Endothelial cell of umbilical vein (primary cell): ENCODE results near the gene B4GALNT3. TPM values are rescaled to one million over a fixed set of nuclear protein-coding genes. Genes with fewer than 3 reads are reported as not detected.

Experiments used
- BruUV-seq: library from RNA; stranded (reverse); fragments of 400-500 nt; replicated peaks from 2 replicates; lab custom pipeline; 2021; lab: Mats Ljungman, UMichigan
- CTCF ChIA-PET: fragments of 300-600, 350-600 bp; sonication (Branson Sonifier 250); formaldehyde crosslinking; loops from one replicate; lab custom pipeline; 2021; ENCODE audit warnings: antibody characterized with exemption, inconsistent platforms; lab: Charles Lee
- POLR2A ChIA-PET: fragments of 300-600, 350-600 bp; sonication (Branson Sonifier 250); formaldehyde crosslinking; loops from one replicate; lab custom pipeline; 2021; ENCODE audit warnings: antibody characterized with exemption, inconsistent platforms; lab: Charles Lee
- DNase-seq: peaks from one replicate; pipeline ENCODE4 v3.0.0-alpha.2; 2011; ENCODE audit warnings: low read depth, low spot score
- FAIRE-seq: peaks from 2 replicates; lab custom pipeline; 2011; peaks lifted over from hg19 to GRCh38; lab: Jason Lieb, UNC
- H2AFZ ChIP-seq: 2 replicates; pipeline ENCODE4 v1.6.0; 2012; ENCODE audit warnings: low read depth, low read length, control low read depth, inconsistent platforms
- H3K27ac ChIP-seq: 2 replicates; pipeline ENCODE4 v1.5.1; 2011; ENCODE audit warnings: low read depth, mild to moderate bottlenecking, control low read depth, low read length, moderate library complexity; ENCODE audit not compliant: insufficient read depth
- H3K27me3 ChIP-seq, 2 experiments: 2 replicates each; pipeline versions ENCODE4 v1.6.0 to v1.6.1; 2011; ENCODE audit warnings: low read length in 2 of 2, mixed read lengths in 1 of 2; ENCODE audit not compliant: control insufficient read depth in 2 of 2, insufficient read depth in 2 of 2
- H3K36me3 ChIP-seq, 2 experiments: 2 replicates in 1 of 2; 3 replicates in 1 of 2; pipeline ENCODE4 v1.5.1; 2011; ENCODE audit warnings: low read length in 2 of 2, mild to moderate bottlenecking in 1 of 2, moderate library complexity in 1 of 2; ENCODE audit not compliant: control insufficient read depth in 2 of 2, insufficient read depth in 2 of 2; ENCODE audit errors: extremely low read depth in 1 of 2
- H3K4me1 ChIP-seq: 3 replicates; pipeline ENCODE4 v1.5.1; 2011; ENCODE audit warnings: mild to moderate bottlenecking, low read length; ENCODE audit not compliant: control insufficient read depth, insufficient read depth; ENCODE audit errors: extremely low read depth
- H3K4me2 ChIP-seq: 2 replicates; pipeline ENCODE4 v1.6.1; 2011; ENCODE audit warnings: low read length, control low read depth, mixed read lengths; ENCODE audit not compliant: insufficient read depth
- H3K4me3 ChIP-seq, 3 experiments: fragments of 200-600 bp in 1 of 3; sonication (generic), shearing (Covaris generic) in 1 of 3; replicated peaks in 1 of 3; 2 replicates each; pipeline ENCODE4 v1.5.1; 2011 to 2016; ENCODE audit warnings: control low read depth in 3 of 3, low read length in 3 of 3, mild to moderate bottlenecking in 2 of 3, inconsistent platforms in 1 of 3, low read depth in 1 of 3, moderate library complexity in 1 of 3; ENCODE audit not compliant: insufficient read depth in 1 of 3
- H3K79me2 ChIP-seq: 2 replicates; pipeline ENCODE4 v1.6.0; 2012; ENCODE audit warnings: low read length, inconsistent platforms; ENCODE audit not compliant: control insufficient read depth, insufficient read depth
- H3K9ac ChIP-seq: replicated peaks from 2 replicates; pipeline ENCODE3; 2011; ENCODE audit warnings: low read length, control low read depth; ENCODE audit not compliant: insufficient read depth; ENCODE audit errors: extremely low read depth
- H3K9me1 ChIP-seq: replicated peaks from 3 replicates; pipeline ENCODE4 v1.6.0; 2011; ENCODE audit warnings: mild to moderate bottlenecking, low read length; ENCODE audit not compliant: control insufficient read depth, insufficient read depth; ENCODE audit errors: extremely low read depth
- H3K9me3 ChIP-seq: replicated peaks from 2 replicates; pipeline ENCODE4 v1.5.1; 2012; ENCODE audit warnings: low read length, inconsistent platforms; ENCODE audit not compliant: control insufficient read depth, insufficient read depth
- H4K20me1 ChIP-seq: replicated peaks from 2 replicates; pipeline ENCODE3; 2011; ENCODE audit warnings: mild to moderate bottlenecking, low read length; ENCODE audit not compliant: control insufficient read depth, insufficient read depth; ENCODE audit errors: extremely low read depth
- CTCF ChIP-seq, 2 donors: IDR thresholded peaks; 1 replicate in 1 of 2; 2 replicates in 1 of 2; pipeline ENCODE4 v1.5.1; 2011; ENCODE audit warnings: low read length in 2 of 2, mild to moderate bottlenecking in 2 of 2, moderate library complexity in 2 of 2, control low read depth in 1 of 2, inconsistent platforms in 1 of 2, low read depth in 1 of 2; ENCODE audit not compliant: insufficient read depth in 1 of 2; ENCODE audit errors: extremely low read depth in 1 of 2
- EZH2 ChIP-seq: IDR thresholded peaks from 2 replicates; pipeline ENCODE4 v1.6.1; 2012; ENCODE audit warnings: borderline replicate concordance, low read depth, mild to moderate bottlenecking, moderate library complexity, low read length, inconsistent platforms; ENCODE audit not compliant: severe bottlenecking
- FOS ChIP-seq: IDR thresholded peaks from 2 replicates; pipeline ENCODE4 v1.6.1; 2011; ENCODE audit warnings: mild to moderate bottlenecking, low read length, moderate library complexity, borderline replicate concordance; ENCODE audit not compliant: insufficient read depth
- GATA2 ChIP-seq: IDR thresholded peaks from 2 replicates; pipeline ENCODE4 v1.7.0; 2011; ENCODE audit warnings: low read depth, mild to moderate bottlenecking, moderate library complexity, mixed read lengths, low read length; ENCODE audit not compliant: insufficient read length, insufficient read depth
- JUN ChIP-seq: IDR thresholded peaks from 2 replicates; pipeline ENCODE4 v1.6.1; 2011; ENCODE audit warnings: borderline replicate concordance, low read depth; ENCODE audit not compliant: insufficient read length, insufficient read depth
- MAX ChIP-seq: IDR thresholded peaks from 2 replicates; pipeline ENCODE4 v1.6.1; 2011; ENCODE audit not compliant: insufficient read depth, insufficient read length
- POLR2A ChIP-seq: IDR thresholded peaks from 2 replicates; pipeline ENCODE4 v1.6.1; 2012; ENCODE audit warnings: low read depth, mild to moderate bottlenecking, control low read depth, low read length
- POLR2AphosphoS5 ChIP-seq: IDR thresholded peaks from 2 replicates; pipeline ENCODE4 v1.6.1; 2012; ENCODE audit warnings: low read depth, mild to moderate bottlenecking, control low read depth, low read length, moderate library complexity; ENCODE audit not compliant: insufficient read depth
- dilution Hi-C: fragments of 300-500 bp; cut with MboI; formaldehyde crosslinking; loops from one replicate; pipeline ENCODE4 v1.15.0; 2019; ENCODE audit warnings: low sequenced_read_pairs; ENCODE audit not compliant: extremely low pct_ligation_motif_present
- intact Hi-C: fragments of 100-400 bp; cut with micrococcal nuclease; formaldehyde crosslinking; loops from one replicate; pipeline ENCODE4 v1.10.0; 2022
- polyA plus RNA-seq, 4 experiments: library from polyadenylated mRNA; depleted of rRNA in 3 of 4; stranded (reverse) in 3 of 4; unstranded in 1 of 4; fragments of >200 nt; gene quantifications; 2 replicates each; pipeline versions ENCODE4 v1.2.1 to v1.2.3, GENCODE V29; 2011 to 2012; ENCODE audit warnings: missing spikeins in 1 of 4
- total RNA-seq: library from RNA; stranded (reverse); gene quantifications from 2 replicates; pipeline ENCODE4 v1.2.3, GENCODE V29; 2021

The B4GALNT3 gene
- total and polyA plus RNA-seq, 2 donors (not counting 3 experiments of a cell fraction or from before 2014, with no cell fraction given): 0.07 TPM; not detected in 1

GRCh38 chr12:542395-543113 lies 82.8 kb downstream of the B4GALNT3 start:
- Histone ChIP-seq H3K36me3 (no peaks in the 10 kb centered on the region), H3K27ac (no peak overlapping the region), H3K9ac (no peak overlapping the region), H3K79me2 (no peaks in the 10 kb centered on the region), H3K4me2 (no peak overlapping the region), H3K9me1 (no peaks in the 10 kb centered on the region), H3K9me3 (no peaks in the 10 kb centered on the region), H3K4me1 (peaks cover 19% of the 10 kb centered on the region), H2AFZ (no peak overlapping the region), H3K4me3 (no peak overlapping the region), H4K20me1 (no peaks in the 10 kb centered on the region), H3K27me3 (peaks cover 3 to 9% of the 10 kb centered on the region in 2 experiments)
- POLR2A ChIA-PET: no interaction called here
- intact Hi-C loops: no loop called here
- DNase-seq: no peak
- no peak for FAIRE-seq
- no TSS peak for BruUV-seq
- no peak for TF ChIP-seq GATA2
- no peak for TF ChIP-seq FOS
- no peak for TF ChIP-seq POLR2AphosphoS5
- no peak for TF ChIP-seq MAX
- TF ChIP-seq EZH2: no peak
- CTCF ChIA-PET: interaction anchor here (3.7 to 8.1 kb wide), 2 partner anchors 89 to 101 kb away, joined by 27 to 119 read pairs; no protein-coding TSS in a partner anchor
- dilution Hi-C loops: no loop called here

GRCh38 chr12:543114-543451 lies 83.3 kb downstream of the B4GALNT3 start:
- POLR2A ChIA-PET: no interaction called here
- dilution Hi-C loops: no loop called here

More at GRCh38 chr12:543114-543451, 83.3 kb downstream of the B4GALNT3 start:
- no TSS peak for BruUV-seq
- Histone ChIP-seq H3K36me3 (no peaks in the 10 kb centered on the region), H3K4me1 (peaks cover 19% of the 10 kb centered on the region), H4K20me1 (no peaks in the 10 kb centered on the region), H3K4me3 (no peak overlapping the region), H3K27ac (no peak overlapping the region), H2AFZ (no peak overlapping the region), H3K27me3 (peaks cover 0 to 8% of the 10 kb centered on the region in 2 experiments), H3K79me2 (no peaks in the 10 kb centered on the region), H3K9me3 (no peaks in the 10 kb centered on the region), H3K4me2 (no peak overlapping the region), H3K9ac (no peak overlapping the region), H3K9me1 (no peaks in the 10 kb centered on the region)
- intact Hi-C loops: no loop called here
- CTCF ChIA-PET: interaction anchor here (3.7 to 8.1 kb wide), 2 partner anchors 89 to 102 kb away, joined by 27 to 119 read pairs; no protein-coding TSS in a partner anchor
- no peak for FAIRE-seq
- TF ChIP-seq POLR2A (no peak), JUN (no peak), POLR2AphosphoS5 (no peak), CTCF (IDR thresholded peaks at IDR 0.05; ENCODE audit: extremely low read depth in 1 of 2, insufficient read depth in 1 of 2, low read depth in 1 of 2, low read length in 2 of 2) (no peak), EZH2 (no peak), GATA2 (no peak), FOS (no peak)
- no peak for DNase-seq
